HEK293T (cell line): ENCODE measurements around the gene GLTPD2.

Experiments
- ARNT ChIP-seq: fragments of 450-650 bp; IDR thresholded peaks from 2 replicates; pipeline ENCODE4 v1.6.1; 2017; ENCODE audit warnings: mild to moderate bottlenecking
- BHLHE40 ChIP-seq: fragments of 450-650 bp; IDR thresholded peaks from 2 replicates; pipeline ENCODE4 v1.6.1; 2016; ENCODE audit warnings: mild to moderate bottlenecking, moderate library complexity, borderline replicate concordance
- ELF4 ChIP-seq: fragments of 450-650 bp; IDR thresholded peaks from 2 replicates; pipeline ENCODE4 v1.6.1; 2017; ENCODE audit warnings: antibody characterized with exemption
- FOXA1 ChIP-seq: fragments of 450-650 bp; IDR thresholded peaks from 2 replicates; pipeline ENCODE4 v1.6.1; 2016; ENCODE audit warnings: mild to moderate bottlenecking
- FOXK2 ChIP-seq: fragments of 450-650 bp; IDR thresholded peaks from 2 replicates; pipeline ENCODE4 v1.6.1; 2016; ENCODE audit warnings: mild to moderate bottlenecking
- FOXM1 ChIP-seq: fragments of 450-650 bp; IDR thresholded peaks from 2 replicates; pipeline ENCODE4 v1.6.1; 2017; ENCODE audit warnings: mild to moderate bottlenecking, borderline replicate concordance
- HDGF ChIP-seq: fragments of 450-650 bp; IDR thresholded peaks from 2 replicates; pipeline ENCODE4 v1.6.1; 2017; ENCODE audit warnings: antibody characterized with exemption, borderline replicate concordance
- L3MBTL2 ChIP-seq: fragments of 450-650 bp; conservative IDR thresholded peaks from 2 replicates; pipeline ENCODE4 v1.6.1; 2016; ENCODE audit warnings: mild to moderate bottlenecking
- NFRKB ChIP-seq: fragments of 450-650 bp; IDR thresholded peaks from 2 replicates; pipeline ENCODE4 v1.6.1; 2016; ENCODE audit warnings: mild to moderate bottlenecking, moderate library complexity
- SP1 ChIP-seq: fragments of 450-650 bp; IDR thresholded peaks from 2 replicates; pipeline ENCODE4 v1.6.1; 2017
- SUZ12 ChIP-seq: fragments of 450-650 bp; IDR thresholded peaks from 2 replicates; pipeline ENCODE4 v1.6.1; 2016; ENCODE audit warnings: mild to moderate bottlenecking
- TARDBP ChIP-seq: fragments of 450-650 bp; IDR thresholded peaks from 2 replicates; pipeline ENCODE4 v1.6.1; 2016
- ZNF384 ChIP-seq: fragments of 450-650 bp; IDR thresholded peaks from 2 replicates; pipeline ENCODE4 v1.6.1; 2016

DNA sequence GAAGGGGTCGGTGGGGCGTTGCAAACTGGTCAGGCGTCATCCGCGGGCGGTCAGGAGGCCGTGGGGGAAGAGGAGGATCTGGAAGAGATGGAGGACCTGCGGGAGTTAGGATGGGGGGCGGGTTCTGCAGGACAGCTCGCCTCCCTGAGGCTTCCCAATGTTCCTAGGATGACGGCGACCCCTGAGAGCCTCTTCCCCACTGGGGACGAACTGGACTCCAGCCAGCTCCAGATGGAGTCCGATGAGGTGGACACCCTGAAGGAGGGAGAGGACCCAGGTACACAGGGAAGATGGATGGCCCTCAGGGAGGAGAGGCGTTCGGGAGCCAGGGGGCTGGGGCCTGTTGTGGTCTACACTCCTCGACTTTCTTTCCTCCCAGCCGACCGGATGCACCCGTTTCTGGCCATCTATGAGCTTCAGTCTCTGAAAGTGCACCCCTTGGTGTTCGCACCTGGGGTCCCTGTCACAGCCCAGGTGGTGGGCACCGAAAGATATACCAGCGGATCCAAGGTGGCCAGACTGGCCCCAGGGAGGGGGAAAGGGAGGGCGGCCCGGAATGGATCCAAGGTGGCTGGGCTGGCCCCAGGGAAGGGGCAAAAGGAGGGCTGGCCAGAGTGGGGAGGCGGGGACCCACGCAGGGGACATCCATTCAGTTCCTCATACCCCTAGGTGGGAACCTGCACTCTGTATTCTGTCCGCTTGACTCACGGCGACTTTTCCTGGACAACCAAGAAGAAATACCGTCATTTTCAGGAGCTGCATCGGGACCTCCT is 19.0 kb downstream of the GLTPD2 start:
- TF ChIP-seq ZNF384: no peak
- TF ChIP-seq FOXK2: no peak
- no peak for TF ChIP-seq FOXA1
- no peak for TF ChIP-seq SP1
- no peak for TF ChIP-seq BHLHE40
- TF ChIP-seq TARDBP: no peak
- no peak for TF ChIP-seq HDGF
- no peak for TF ChIP-seq FOXM1
- no peak for TF ChIP-seq L3MBTL2
- no peak for TF ChIP-seq SUZ12
- no peak for TF ChIP-seq NFRKB
- no peak for TF ChIP-seq ELF4
- no peak for TF ChIP-seq ARNT
